Loucy (cell line): ENCODE measurements around the gene VSIG2.

ENCODE experiments used
- H2AFZ ChIP-seq: fragments of 200-600 bp; sonication (generic); 2 replicates; pipeline ENCODE4 v1.6.0; 2016; ENCODE audit warnings: antibody characterized with exemption, mild to moderate bottlenecking, low read length, moderate library complexity
- H3F3A ChIP-seq: fragments of 200-600 bp; 2 replicates; pipeline ENCODE4 v1.6.0; 2016; ENCODE audit warnings: antibody characterized with exemption, low read depth, mild to moderate bottlenecking
- H3K27me3 ChIP-seq: fragments of 200-600 bp; sonication (generic); 2 replicates; pipeline ENCODE4 v1.6.1; 2014; ENCODE audit warnings: low read length, mild to moderate bottlenecking; ENCODE audit not compliant: insufficient read depth, poor library complexity, severe bottlenecking
- H3K36me3 ChIP-seq: fragments of 200-600 bp; sonication (generic); 2 replicates; pipeline ENCODE4 v1.6.1; 2016; ENCODE audit warnings: low read length; ENCODE audit not compliant: insufficient read depth
- H3K4me1 ChIP-seq: fragments of 200-600 bp; sonication (generic); 2 replicates; pipeline ENCODE4 v1.5.1; 2014; ENCODE audit warnings: low read length, mild to moderate bottlenecking; ENCODE audit not compliant: insufficient read depth, poor library complexity, severe bottlenecking
- H3K4me2 ChIP-seq: fragments of 200-600 bp; sonication (generic); 2 replicates; pipeline ENCODE4 v1.6.0; 2014; ENCODE audit warnings: antibody characterized with exemption, low read length, low read depth, mild to moderate bottlenecking; ENCODE audit not compliant: poor library complexity, severe bottlenecking
- H3K4me3 ChIP-seq: fragments of 200-600 bp; sonication (generic); 2 replicates; pipeline ENCODE4 v1.5.1; 2014; ENCODE audit warnings: low read length, mild to moderate bottlenecking, mixed read lengths; ENCODE audit not compliant: poor library complexity, severe bottlenecking
- H3K79me2 ChIP-seq: fragments of 200-600 bp; sonication (generic); 2 replicates; pipeline ENCODE4 v1.6.1; 2014; ENCODE audit warnings: low read length; ENCODE audit not compliant: insufficient read depth
- H3K9ac ChIP-seq: fragments of 200-600 bp; sonication (generic); 2 replicates; pipeline ENCODE4 v1.6.0; 2014; ENCODE audit warnings: mild to moderate bottlenecking, low read depth, low read length, moderate library complexity; ENCODE audit not compliant: poor library complexity, severe bottlenecking
- H3K9me2 ChIP-seq: fragments of 200-600 bp; sonication (generic); replicated peaks from 2 replicates; pipeline ENCODE4 v1.6.1; 2016; ENCODE audit warnings: low read depth, low read length, mixed read lengths
- H3K9me3 ChIP-seq: fragments of 200-600 bp; sonication (generic); 2 replicates; pipeline ENCODE4 v1.6.1; 2014; ENCODE audit warnings: mild to moderate bottlenecking, antibody characterized with exemption, low read length, low read depth; ENCODE audit not compliant: insufficient read depth
- H4K20me1 ChIP-seq: fragments of 200-600 bp; sonication (generic); 2 replicates; pipeline ENCODE4 v1.6.0; 2014; ENCODE audit warnings: antibody characterized with exemption, low read length, mild to moderate bottlenecking; ENCODE audit not compliant: insufficient read depth, poor library complexity, severe bottlenecking
- CTCF ChIP-seq: fragments of 200-600 bp; sonication (generic); conservative IDR thresholded peaks from 2 replicates; pipeline ENCODE4 v1.5.1; 2014; ENCODE audit warnings: mild to moderate bottlenecking, antibody characterized with exemption, low read length
- EZH2phosphoT487 ChIP-seq: fragments of 200-600 bp; IDR thresholded peaks from 2 replicates; pipeline ENCODE4 v1.6.1; 2018; ENCODE audit warnings: antibody characterized with exemption, mild to moderate bottlenecking, moderate library complexity, borderline replicate concordance

VSIG2 gene

DNA sequence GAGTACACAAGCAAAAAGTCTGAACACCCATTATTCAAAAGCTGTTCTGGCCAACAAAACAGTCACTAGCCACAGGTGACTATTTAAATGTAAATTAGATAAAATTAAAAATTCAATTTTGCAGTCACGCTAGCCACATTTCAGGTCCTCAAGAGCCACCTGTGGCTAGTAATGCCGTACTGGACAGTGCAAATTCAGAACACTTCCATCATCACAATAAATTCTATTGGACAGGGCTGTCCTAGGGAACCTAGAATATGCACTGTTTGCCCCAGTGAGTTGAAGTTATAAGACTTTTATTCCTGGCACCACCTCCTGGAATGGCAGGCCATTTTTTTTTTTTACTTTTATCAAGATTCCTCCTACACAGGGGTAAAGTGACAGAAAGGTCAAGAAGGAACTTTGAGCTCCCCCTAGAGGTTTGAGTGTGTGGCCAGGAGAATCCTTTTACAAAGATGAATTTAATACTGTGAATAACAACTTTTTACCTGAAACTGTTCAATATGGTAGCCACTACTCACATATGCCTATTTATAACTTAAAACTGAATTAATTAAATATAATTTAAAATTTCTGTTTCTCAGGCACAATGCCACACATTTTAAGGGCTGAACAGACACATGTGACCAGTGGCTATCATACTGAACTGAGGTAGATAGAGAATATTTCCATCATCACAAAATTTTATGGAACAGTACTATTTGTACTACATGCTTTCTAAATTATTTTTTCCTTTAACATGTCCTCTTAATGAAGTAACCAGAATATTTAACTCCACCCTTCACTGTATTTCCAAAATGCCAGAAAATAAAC is 41.6 kb upstream of the VSIG2 start:
- Histone ChIP-seq H3K79me2 (peaks cover 88% of the 10 kb centered on the region), H4K20me1 (peaks cover 54% of the 10 kb centered on the region), H3K9me3 (no peaks in the 10 kb centered on the region), H3K9me2 (no peaks in the 10 kb centered on the region), H3K4me3 (no peak overlapping the region), H3F3A (peaks cover 6% of the 10 kb centered on the region; the same call in 1 of the 2 replicates), H3K36me3 (no peaks in the 10 kb centered on the region), H3K4me1 (peaks cover 46% of the 10 kb centered on the region), H3K4me2 (peak overlapping the region; percentile 38), H2AFZ (no peak overlapping the region), H3K9ac (no peak overlapping the region), H3K27me3 (no peaks in the 10 kb centered on the region)
- TF ChIP-seq EZH2phosphoT487 (no peak), CTCF (peak; percentile 77)

DNA sequence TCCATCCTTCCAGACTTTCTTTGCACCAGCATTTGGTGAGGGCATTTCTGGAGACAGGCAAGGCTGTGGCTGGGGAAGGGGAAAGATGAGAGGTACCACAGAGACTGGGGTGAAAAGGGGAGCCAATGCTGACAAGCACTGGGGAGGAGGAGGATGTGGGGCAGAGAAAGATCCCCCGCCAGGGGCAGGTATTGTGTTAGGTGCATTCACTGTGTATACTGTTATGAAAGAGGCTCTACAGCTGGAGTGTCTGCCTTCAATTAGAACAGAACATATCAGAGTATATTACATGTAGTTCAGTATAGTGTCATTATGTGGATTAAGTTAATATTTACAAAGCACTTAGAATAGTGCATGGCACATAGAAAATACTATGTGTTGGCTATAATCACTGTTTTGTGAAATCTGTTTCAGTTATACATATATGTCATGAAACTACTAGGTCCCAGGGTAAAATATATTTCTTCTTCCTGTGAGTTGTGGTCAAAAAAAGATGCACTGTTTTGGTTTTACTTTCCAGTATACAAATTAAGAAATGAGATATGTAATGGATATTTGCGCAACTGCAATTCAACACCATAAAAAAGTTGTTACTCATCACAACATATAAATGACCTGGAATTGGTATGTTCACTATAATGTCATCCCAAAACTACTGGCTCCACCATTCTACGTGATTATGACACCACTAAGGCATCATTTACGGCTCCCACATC is 39.7 kb upstream of the VSIG2 start:
- Histone ChIP-seq H3K36me3 (no peaks in the 10 kb centered on the region), H3K9me3 (no peaks in the 10 kb centered on the region), H3F3A (peaks cover 6% of the 10 kb centered on the region; the same call in 1 of the 2 replicates), H3K4me3 (no peak overlapping the region), H3K79me2 (peaks cover 77% of the 10 kb centered on the region), H3K4me1 (peaks cover 32% of the 10 kb centered on the region), H3K9me2 (no peaks in the 10 kb centered on the region), H3K9ac (no peak overlapping the region), H4K20me1 (peaks cover 41% of the 10 kb centered on the region), H2AFZ (no peak overlapping the region), H3K27me3 (no peaks in the 10 kb centered on the region), H3K4me2 (peak overlapping the region; percentile 38)
- TF ChIP-seq CTCF (no peak), EZH2phosphoT487 (no peak)

GRCh38 chr11:124788521-124788920 is 36.5 kb upstream of the VSIG2 start:
- no peak overlapping the region for H2AFZ ChIP-seq
- peaks cover 14% of the 10 kb centered on the region for H4K20me1 ChIP-seq
- H3K36me3 ChIP-seq, result no peaks in the 10 kb centered on the region
- H3K4me1 ChIP-seq, result peaks cover 13% of the 10 kb centered on the region
- no peaks in the 10 kb centered on the region for H3K9me2 ChIP-seq
- H3K79me2 ChIP-seq, result peaks cover 54% of the 10 kb centered on the region
- H3F3A ChIP-seq, result no peaks in the 10 kb centered on the region
- no peaks in the 10 kb centered on the region for H3K27me3 ChIP-seq
- H3K4me3 ChIP-seq, result no peak overlapping the region
- TF ChIP-seq CTCF (no peak), EZH2phosphoT487 (no peak)
- no peak overlapping the region for H3K4me2 ChIP-seq
- no peaks in the 10 kb centered on the region for H3K9me3 ChIP-seq
- no peak overlapping the region for H3K9ac ChIP-seq
